H1 (cell line): ENCODE data around the gene PLOD1. TPM values are rescaled to one million over a fixed set of nuclear protein-coding genes. Genes with fewer than 3 reads are reported as not detected.

ENCODE experiments used
- CTCF ChIA-PET: fragments of 300-600 bp; sonication (Branson Sonifier 250); formaldehyde crosslinking; loops from one replicate; lab custom pipeline; 2021; ENCODE audit not compliant: partially characterized antibody; lab: Charles Lee
- POLR2A ChIA-PET: fragments of 300-600 bp; sonication (Branson Sonifier 250); formaldehyde crosslinking; loops from one replicate; lab custom pipeline; 2021; ENCODE audit warnings: inconsistent platforms; ENCODE audit not compliant: partially characterized antibody; lab: Charles Lee
- DNase-seq, 2 experiments: peaks; one replicate each; pipeline versions ENCODE4 v3.0.0 to v3.0.0-alpha.2; 2010 to 2022; ENCODE audit warnings: low spot score in 2 of 2, low read depth in 1 of 2, mixed read lengths in 1 of 2
- FAIRE-seq: peaks from 2 replicates; lab custom pipeline; 2011; peaks lifted over from hg19 to GRCh38; lab: Jason Lieb, UNC
- H2AFZ ChIP-seq: 2 replicates; pipeline ENCODE4 v1.8.1; 2012; ENCODE audit warnings: low read length, inconsistent platforms
- H2AK5ac ChIP-seq: 2 replicates; pipeline ENCODE4 v1.6.1; 2013; ENCODE audit warnings: low read depth, low read length
- H2BK120ac ChIP-seq: replicated peaks from 2 replicates; pipeline ENCODE3; 2013; ENCODE audit warnings: low read depth, low read length, inconsistent platforms
- H2BK12ac ChIP-seq: 2 replicates; pipeline ENCODE4 v1.6.1; 2013; ENCODE audit warnings: low read depth, low read length
- H2BK15ac ChIP-seq: 2 replicates; pipeline ENCODE4 v1.6.1; 2013; ENCODE audit warnings: low read length
- H2BK20ac ChIP-seq: 2 replicates; pipeline ENCODE4 v1.6.1; 2013; ENCODE audit warnings: low read length
- H2BK5ac ChIP-seq: 2 replicates; pipeline ENCODE4 v1.6.1; 2013; ENCODE audit warnings: low read depth, low read length
- H3K14ac ChIP-seq: 2 replicates; pipeline ENCODE4 v1.6.1; 2013; ENCODE audit warnings: inconsistent platforms; ENCODE audit not compliant: insufficient read length
- H3K18ac ChIP-seq: 2 replicates; pipeline ENCODE4 v1.6.1; 2013; ENCODE audit warnings: low read length; ENCODE audit errors: extremely low read depth
- H3K23ac ChIP-seq: 2 replicates; pipeline ENCODE4 v1.6.1; 2013; ENCODE audit warnings: inconsistent platforms; ENCODE audit not compliant: insufficient read length
- H3K23me2 ChIP-seq: 2 replicates; pipeline ENCODE4 v1.6.1; 2013; ENCODE audit warnings: low read depth, low read length
- H3K27ac ChIP-seq: 2 replicates; pipeline ENCODE4 v1.6.1; 2011; ENCODE audit warnings: low read depth, low read length, inconsistent platforms
- H3K27me3 ChIP-seq, 4 experiments: replicated peaks in 1 of 4; 1 replicate in 1 of 4; 2 replicates in 3 of 4; pipeline versions ENCODE4 v1.6.1 to v1.8.1; 2011 to 2013; ENCODE audit warnings: low read length in 3 of 4, mild to moderate bottlenecking in 3 of 4, inconsistent platforms in 2 of 4, mixed read lengths in 2 of 4, moderate library complexity in 1 of 4; ENCODE audit not compliant: control insufficient read depth in 3 of 4, insufficient read depth in 3 of 4; ENCODE audit errors: extremely low read depth in 1 of 4
- H3K36me3 ChIP-seq, 4 experiments: 2 replicates each; pipeline versions ENCODE4 v1.6.1 to v1.8.1; 2011 to 2013; ENCODE audit warnings: mild to moderate bottlenecking in 4 of 4, low read length in 3 of 4, moderate library complexity in 2 of 4, control low read depth in 1 of 4, inconsistent platforms in 1 of 4; ENCODE audit not compliant: insufficient read depth in 4 of 4, control insufficient read depth in 2 of 4
- H3K4ac ChIP-seq: replicated peaks from 2 replicates; pipeline ENCODE3; 2013; ENCODE audit warnings: low read length, low read depth, mixed read lengths, inconsistent platforms; ENCODE audit not compliant: insufficient read length
- H3K4me1 ChIP-seq, 4 experiments: replicated peaks in 1 of 4; 1 replicate in 1 of 4; 2 replicates in 3 of 4; pipeline versions ENCODE4 v1.6.1 to v1.8.1; 2011 to 2013; ENCODE audit warnings: low read length in 3 of 4, inconsistent platforms in 2 of 4, mixed read lengths in 1 of 4; ENCODE audit not compliant: insufficient read depth in 4 of 4, control insufficient read depth in 3 of 4
- H3K4me2 ChIP-seq, 2 experiments: 2 replicates each; pipeline versions ENCODE4 v1.6.1 to v1.8.1; 2011 to 2013; ENCODE audit warnings: low read depth in 2 of 2, low read length in 2 of 2, control low read depth in 1 of 2, inconsistent platforms in 1 of 2, mild to moderate bottlenecking in 1 of 2; ENCODE audit not compliant: insufficient read depth in 1 of 2
- H3K4me3 ChIP-seq, 4 experiments: fragments of 200-600, 300-600 bp in 1 of 4; sonication (generic), shearing (Covaris generic), sonication (Bioruptor Twin) in 1 of 4; 2 replicates each; pipeline versions ENCODE4 v1.5.1 to v1.8.1; 2011 to 2016; ENCODE audit warnings: low read length in 4 of 4, low read depth in 3 of 4, control low read depth in 2 of 4, inconsistent platforms in 2 of 4, mild to moderate bottlenecking in 2 of 4, mixed read lengths in 1 of 4, moderate library complexity in 1 of 4; ENCODE audit not compliant: insufficient read depth in 2 of 4; ENCODE audit errors: extremely low read depth in 1 of 4
- H3K56ac ChIP-seq: replicated peaks from 2 replicates; pipeline ENCODE3; 2013; ENCODE audit warnings: low read depth, mild to moderate bottlenecking, mixed read lengths, low read length, inconsistent platforms; ENCODE audit not compliant: insufficient read length
- H3K79me1 ChIP-seq: 2 replicates; pipeline ENCODE4 v1.6.1; 2013; ENCODE audit warnings: low read depth, low read length, control low read depth
- H3K79me2 ChIP-seq, 2 experiments: 2 replicates each; pipeline versions ENCODE4 v1.6.1 to v1.8.1; 2012 to 2013; ENCODE audit warnings: low read length in 2 of 2, mild to moderate bottlenecking in 2 of 2, inconsistent platforms in 1 of 2; ENCODE audit not compliant: insufficient read depth in 2 of 2, control insufficient read depth in 1 of 2
- H3K9ac ChIP-seq, 4 experiments: replicated peaks in 1 of 4; 1 replicate in 1 of 4; 2 replicates in 3 of 4; pipeline versions ENCODE4 v1.6.1 to v1.8.1; 2011 to 2013; ENCODE audit warnings: low read depth in 3 of 4, low read length in 3 of 4, control low read depth in 2 of 4, mild to moderate bottlenecking in 2 of 4, moderate library complexity in 2 of 4, inconsistent platforms in 1 of 4; ENCODE audit errors: extremely low read depth in 1 of 4
- H3K9me3 ChIP-seq, 2 experiments: 2 replicates each; pipeline versions ENCODE4 v1.6.1 to v1.8.1; 2012 to 2013; ENCODE audit warnings: mild to moderate bottlenecking in 2 of 2, moderate library complexity in 2 of 2, control low read depth in 1 of 2, inconsistent platforms in 1 of 2, low read depth in 1 of 2, low read length in 1 of 2, mixed read lengths in 1 of 2; ENCODE audit not compliant: insufficient read depth in 2 of 2
- H4K20me1 ChIP-seq, 2 experiments: replicated peaks in 1 of 2; 2 replicates each; pipeline versions ENCODE3 to v1.8.1; 2011 to 2013; ENCODE audit warnings: inconsistent platforms in 2 of 2, low read length in 2 of 2, mild to moderate bottlenecking in 1 of 2; ENCODE audit not compliant: insufficient read depth in 2 of 2, control insufficient read depth in 1 of 2
- H4K5ac ChIP-seq: 2 replicates; pipeline ENCODE4 v1.6.1; 2013; ENCODE audit warnings: low read length, low read depth, mixed read lengths, inconsistent platforms; ENCODE audit not compliant: insufficient read length
- H4K8ac ChIP-seq: 2 replicates; pipeline ENCODE4 v1.8.0; 2013; ENCODE audit warnings: mild to moderate bottlenecking, moderate library complexity, low read length, inconsistent platforms; ENCODE audit not compliant: insufficient read depth; ENCODE audit errors: extremely low read depth
- H4K91ac ChIP-seq: replicated peaks from 2 replicates; pipeline ENCODE3; 2013; ENCODE audit warnings: low read length, mixed read lengths, inconsistent platforms; ENCODE audit not compliant: insufficient read length
- BRCA1 ChIP-seq: IDR thresholded peaks from 2 replicates; pipeline ENCODE4 v1.6.1; 2012; ENCODE audit warnings: low read depth, low read length, improper control_type of control experiment
- CBX8 ChIP-seq: fragments of 300-800, 300-1000 bp; sonication (generic); IDR thresholded peaks from 2 replicates; pipeline ENCODE4 v1.7.1; 2016; ENCODE audit warnings: low read depth, low read length, borderline replicate concordance
- GABPA ChIP-seq: IDR thresholded peaks from 2 replicates; pipeline ENCODE4 v1.6.1; 2011; ENCODE audit warnings: mild to moderate bottlenecking, low read length, moderate library complexity, borderline replicate concordance; ENCODE audit not compliant: insufficient read depth
- MAX ChIP-seq: IDR thresholded peaks from 2 replicates; pipeline ENCODE4 v1.6.1; 2012; ENCODE audit warnings: inconsistent platforms
- RNF2 ChIP-seq: fragments of 200-900, 300-1000 bp; sonication (generic); IDR thresholded peaks from 2 replicates; pipeline ENCODE4 v1.7.1; 2016; ENCODE audit warnings: borderline replicate concordance, low read depth, mild to moderate bottlenecking, antibody characterized with exemption, low read length; ENCODE audit not compliant: poor library complexity, severe bottlenecking; ENCODE audit errors: missing control alignments
- TAF7 ChIP-seq: optimal IDR thresholded peaks from 2 replicates; pipeline ENCODE3; 2011; ENCODE audit warnings: low read depth, mild to moderate bottlenecking, inconsistent platforms, low read length, moderate library complexity, borderline replicate concordance
- ZNF274 ChIP-seq: IDR thresholded peaks from 2 replicates; pipeline ENCODE4 v1.7.0; 2012; ENCODE audit warnings: low read length, borderline replicate concordance; ENCODE audit errors: extremely low read depth
- WGBS, 2 experiments: shearing (Covaris generic) in 1 of 2; methylation state at CpG; one replicate each; pipeline versions ENCODE4 v1.1.6 to v1.1.7; 2013 to 2015; ENCODE audit warnings: low lambda C conversion rate in 2 of 2, mixed read lengths in 2 of 2, inconsistent platforms in 1 of 2, low coverage in 1 of 2, missing lambda C conversion rate in 1 of 2; ENCODE audit not compliant: insufficient replicate concordance in 2 of 2, insufficient coverage in 1 of 2, insufficient read length in 1 of 2; ENCODE audit errors: extremely low coverage in 1 of 2, missing lambda C conversion rate in 1 of 2; 5-methylcytosine and 5-hydroxymethylcytosine counted together
- polyA plus RNA-seq, 7 experiments: library from polyadenylated mRNA; depleted of rRNA in 3 of 7; stranded (reverse) in 5 of 7; unstranded in 2 of 7; fragments of >200 nt in 5 of 7; fragments of 200-250 nt in 2 of 7; gene quantifications; 1 replicate in 5 of 7; 2 replicates in 1 of 7; 4 replicates in 1 of 7; pipeline versions ENCODE4 v1.2.1 to v1.2.3, GENCODE V29; 2011 to 2013; ENCODE audit warnings: missing spikeins in 2 of 7, mixed read lengths in 2 of 7
- total RNA-seq: library from RNA; stranded (reverse); fragmentation: NEBNext Ultra II Directional; extraction: Animal tissue kit (Norgen Biotek cat#: 25700); gene quantifications from 2 replicates; pipeline ENCODE4 v1.2.1, GENCODE V29; 2021

PLOD1 gene
- total and polyA plus RNA-seq, 2 of the 8 experiments (the other 6 are each of a cell fraction or from before 2014, with no cell fraction given): 44.9 to 51.8 TPM

- H3K23ac ChIP-seq: no peak overlapping the region
- H3K4me2 ChIP-seq: no peak overlapping the region
- H2BK15ac ChIP-seq: no peak overlapping the region
- H3K27ac ChIP-seq: no peak overlapping the region
- H3K4ac ChIP-seq: no peak overlapping the region
- H3K79me2 ChIP-seq: peaks cover 0 to 12% of the 10 kb centered on the region in 2 experiments; a peak in 3 of 4 replicates
- no peak overlapping the region for H3K18ac ChIP-seq
- peaks cover 5% of the 10 kb centered on the region for H3K23me2 ChIP-seq
- H3K14ac ChIP-seq: no peak overlapping the region
- POLR2A ChIA-PET: interaction anchor here (0.7 to 9.5 kb wide), 4 partner anchors 15 to 107 kb away, joined by 3 to 66 read pairs (median 6); no protein-coding TSS in a partner anchor
- no peak overlapping the region for H2AK5ac ChIP-seq
- peaks cover 5% of the 10 kb centered on the region for H3K79me1 ChIP-seq
- no peak overlapping the region for H3K56ac ChIP-seq
- H2BK12ac ChIP-seq: no peak overlapping the region
- CTCF ChIA-PET: interaction anchor here (0.9 to 3.9 kb wide), 2 partner anchors 15 kb away, joined by 3 to 13 read pairs; no protein-coding TSS in a partner anchor
- no peaks in the 10 kb centered on the region for H3K27me3 ChIP-seq
- H2AFZ ChIP-seq: no peak overlapping the region
- 97% methylated on average over 2 of the region's 3 CpGs; no CpG with 5 or more reads in 1 of the 2 experiments for WGBS, 2 experiments
- TF ChIP-seq RNF2 (no peak), TAF7 (no peak), ZNF274 (no peak), CBX8 (no peak), MAX (no peak), BRCA1 (no peak), GABPA (no peak)
- DNase-seq (no peak), FAIRE-seq (no peak)
- H3K9ac ChIP-seq: no peak overlapping the region
- no peak overlapping the region for H2BK5ac ChIP-seq
- no peak overlapping the region for H4K5ac ChIP-seq
- H2BK120ac ChIP-seq: no peak overlapping the region
- no peak overlapping the region for H4K91ac ChIP-seq
- peaks cover 0 to 3% of the 10 kb centered on the region in 2 experiments for H4K20me1 ChIP-seq
- H3K36me3 ChIP-seq: peaks cover 9 to 18% (median 16%) of the 10 kb centered on the region in 4 experiments; a peak in 6 of 8 replicates
- H3K4me3 ChIP-seq: no peak overlapping the region
- no peak overlapping the region for H4K8ac ChIP-seq
- H3K4me1 ChIP-seq: peaks cover 0 to 7% (median 0%) of the 10 kb centered on the region in 4 experiments; a peak in 4 of 7 replicates
- no peak overlapping the region for H2BK20ac ChIP-seq
- no peaks in the 10 kb centered on the region for H3K9me3 ChIP-seq
Measured at GRCh38 chr1:12016182-12016581, 81.7 kb downstream of the PLOD1 start.
